KMS-11 (cell line): ENCODE results near the gene IFNA17.
"Not testable (repeated sequence)": the region's sequence is repeated elsewhere in the genome, so short reads cannot be mapped to it uniquely, and the experiment has no call there.

ENCODE experiments used
- H2AFZ ChIP-seq: fragments of 200-600 bp; sonication (generic); 2 replicates; pipeline ENCODE4 v1.6.1; 2016; ENCODE audit warnings: antibody characterized with exemption, mixed run types, low read depth
- H3K27ac ChIP-seq: fragments of 200-600 bp; sonication (generic); 2 replicates; pipeline ENCODE4 v1.6.1; 2016; ENCODE audit warnings: mild to moderate bottlenecking, mixed run types
- H3K27me3 ChIP-seq: fragments of 200-600 bp; sonication (generic); 2 replicates; pipeline ENCODE4 v1.6.1; 2017; ENCODE audit warnings: mild to moderate bottlenecking, low read depth, mixed run types, moderate library complexity; ENCODE audit not compliant: insufficient read depth
- H3K36me3 ChIP-seq: fragments of 200-600 bp; sonication (generic); 2 replicates; pipeline ENCODE4 v1.6.1; 2017; ENCODE audit warnings: mild to moderate bottlenecking, mixed run types; ENCODE audit not compliant: insufficient read depth
- H3K4me1 ChIP-seq: fragments of 200-600 bp; sonication (generic); 2 replicates; pipeline ENCODE4 v1.6.1; 2016; ENCODE audit warnings: mild to moderate bottlenecking, low read depth, mixed run types; ENCODE audit not compliant: poor library complexity, severe bottlenecking
- H3K4me2 ChIP-seq: fragments of 200-600 bp; sonication (generic); 2 replicates; pipeline ENCODE4 v1.7.0; 2016; ENCODE audit warnings: mild to moderate bottlenecking, mixed run types
- H3K4me3 ChIP-seq: fragments of 200-600 bp; sonication (generic); IDR thresholded peaks from 2 replicates; pipeline ENCODE4 v1.6.1; 2017; ENCODE audit warnings: low read depth, low read length, mixed read lengths; ENCODE audit not compliant: insufficient read depth
- H3K79me2 ChIP-seq: fragments of 200-600 bp; sonication (generic); 2 replicates; pipeline ENCODE4 v1.6.1; 2016; ENCODE audit warnings: low read depth, mixed run types; ENCODE audit not compliant: insufficient read depth
- H3K9ac ChIP-seq: fragments of 200-600 bp; sonication (generic); 2 replicates; pipeline ENCODE4 v1.6.1; 2016; ENCODE audit warnings: mild to moderate bottlenecking, mixed run types
- H4K20me1 ChIP-seq: fragments of 200-600 bp; sonication (generic); 2 replicates; pipeline ENCODE4 v1.6.1; 2016; ENCODE audit warnings: mild to moderate bottlenecking, mixed run types; ENCODE audit not compliant: insufficient read depth
- CTCF ChIP-seq: fragments of 200-600 bp; sonication (generic); conservative IDR thresholded peaks from 2 replicates; pipeline ENCODE4 v1.6.1; 2017; ENCODE audit warnings: low read depth, mild to moderate bottlenecking, antibody characterized with exemption, low read length, moderate library complexity, mixed read lengths

IFNA17 gene

GRCh38 chr9:21234153-21234687 lies 6.2 kb upstream of the IFNA17 start:
- Histone ChIP-seq H3K4me1 (no peaks in the 10 kb centered on the region), H4K20me1 (no peaks in the 10 kb centered on the region), H3K4me2 (no peak overlapping the region), H3K27ac (no peak overlapping the region), H3K4me3 (no peak overlapping the region), H3K9ac (no peak overlapping the region), H2AFZ (no peak overlapping the region), H3K36me3 (no peaks in the 10 kb centered on the region), H3K79me2 (no peaks in the 10 kb centered on the region), H3K27me3 (no peaks in the 10 kb centered on the region)
- no peak for TF ChIP-seq CTCF

- Histone ChIP-seq H2AFZ (no peak overlapping the region), H3K27ac (no peak overlapping the region), H3K4me2 (no peak overlapping the region), H3K36me3 (no peaks in the 10 kb centered on the region), H3K4me3 (no peak overlapping the region), H3K9ac (no peak overlapping the region), H3K4me1 (no peaks in the 10 kb centered on the region), H4K20me1 (no peaks in the 10 kb centered on the region), H3K79me2 (no peaks in the 10 kb centered on the region), H3K27me3 (no peaks in the 10 kb centered on the region)
- no peak for TF ChIP-seq CTCF
Measured at GRCh38 chr9:21233258-21233657, 5.2 kb upstream of the IFNA17 start.

DNA sequence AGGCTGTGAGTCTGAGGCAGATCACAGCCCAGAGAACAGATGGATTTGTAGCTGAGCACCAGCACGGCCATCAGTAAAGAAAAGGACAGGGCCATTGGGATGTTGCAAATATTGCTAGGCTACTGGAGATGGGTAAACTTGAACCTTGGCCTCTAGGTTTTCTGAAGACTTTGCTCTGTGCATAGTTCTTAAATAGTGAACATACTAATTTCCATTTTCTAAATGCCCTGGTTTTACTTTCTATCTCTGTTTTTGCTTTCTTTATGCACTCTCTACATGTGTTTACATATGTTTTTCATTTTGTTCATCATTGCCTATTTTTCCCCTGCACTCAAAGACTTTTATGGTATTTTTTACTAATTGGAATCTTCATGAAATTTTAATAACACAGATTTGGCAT lies 10.8 kb downstream of the IFNA17 start, which contains the start of gene IFNA16:
Gene IFNA16 (minus strand): TSS at position 101 of the 400 bp plus-strand sequence. CDS start 6 bp downstream, at position 95.
- H4K20me1 ChIP-seq, H3K4me1 ChIP-seq, H3K9ac ChIP-seq, H2AFZ ChIP-seq, H3K27ac ChIP-seq, H3K27me3 ChIP-seq, H3K4me3 ChIP-seq, H3K79me2 ChIP-seq, H3K36me3 ChIP-seq, H3K4me2 ChIP-seq: not testable (repeated sequence)

- not testable (repeated sequence) for H3K27ac ChIP-seq, H3K4me2 ChIP-seq, H2AFZ ChIP-seq
Measured at GRCh38 chr9:21213411-21214326, 14.4 kb downstream of the IFNA17 start.

DNA sequence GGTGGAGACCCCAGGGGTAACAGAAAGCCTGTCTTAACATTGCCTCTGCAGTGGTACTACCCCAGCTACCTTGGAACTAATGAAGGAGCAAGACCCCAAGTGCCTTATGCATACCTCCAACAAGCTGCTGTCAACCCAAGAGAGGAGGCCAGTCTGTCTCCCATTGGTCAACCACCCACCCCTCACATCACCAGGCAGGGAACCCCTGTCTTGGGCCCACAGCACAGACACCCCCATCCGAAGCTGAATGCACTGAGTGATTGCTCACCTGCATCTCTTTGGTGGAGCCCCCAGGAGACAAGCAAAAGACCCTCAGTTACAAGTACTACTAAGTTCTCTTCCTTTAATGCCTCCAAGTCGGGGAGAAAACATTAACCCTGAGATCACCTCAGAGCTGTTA lies 15.9 kb downstream of the IFNA17 start:
- not testable (repeated sequence) for H3K4me2 ChIP-seq, H3K79me2 ChIP-seq, H3K4me3 ChIP-seq, H3K27me3 ChIP-seq, H3K4me1 ChIP-seq, H2AFZ ChIP-seq, H3K9ac ChIP-seq, H4K20me1 ChIP-seq, H3K36me3 ChIP-seq, H3K27ac ChIP-seq

More at GRCh38 chr9:21213411-21214326, 14.4 kb downstream of the IFNA17 start:
- TF ChIP-seq CTCF: peak; percentile 60
- not testable (repeated sequence) for H3K79me2 ChIP-seq, H3K4me3 ChIP-seq, H3K27me3 ChIP-seq, H3K36me3 ChIP-seq, H4K20me1 ChIP-seq, H3K4me1 ChIP-seq, H3K9ac ChIP-seq

GRCh38 chr9:21210782-21211181 lies 17.2 kb downstream of the IFNA17 start:
- not testable (repeated sequence) for H3K4me2 ChIP-seq, H3K36me3 ChIP-seq, H3K79me2 ChIP-seq, H3K27ac ChIP-seq, H3K27me3 ChIP-seq, H3K4me1 ChIP-seq, H2AFZ ChIP-seq, H3K9ac ChIP-seq, H4K20me1 ChIP-seq, H3K4me3 ChIP-seq
